Activated naive CD4-positive, alpha-beta T cell treated with anti-CD3 and anti-CD28 coated beads for 36 hours (primary cell): ENCODE results near the gene TUBB2A. TPM values are rescaled to one million over a fixed set of nuclear protein-coding genes. Genes with fewer than 3 reads are reported as not detected.
"Not testable (repeated sequence)": the region's sequence is repeated elsewhere in the genome, so short reads cannot be mapped to it uniquely, and the experiment has no call there.

Experiments
- CTCF ChIA-PET: fragments of 350-600 bp; sonication (Branson Sonifier 250); formaldehyde crosslinking; loops from one replicate; lab custom pipeline; 2021; ENCODE audit warnings: antibody characterized with exemption; lab: Charles Lee
- DNase-seq: peaks from one replicate; pipeline ENCODE4 v3.0.0-alpha.2; 2020
- H3K27ac Mint-ChIP-seq: one replicate; pipeline ENCODE4 v1.8.0; 2021; ENCODE audit warnings: mild to moderate bottlenecking, mixed read lengths
- H3K27me3 Mint-ChIP-seq: one replicate; pipeline ENCODE4 v1.8.0; 2021; ENCODE audit warnings: low read depth, mixed read lengths
- H3K36me3 Mint-ChIP-seq: one replicate; pipeline ENCODE4 v1.8.0; 2021; ENCODE audit warnings: low read depth, mixed read lengths
- H3K4me1 Mint-ChIP-seq: one replicate; pipeline ENCODE4 v1.8.0; 2021; ENCODE audit warnings: low read depth, mixed read lengths
- H3K4me3 Mint-ChIP-seq: one replicate; pipeline ENCODE4 v1.8.0; 2021; ENCODE audit warnings: mild to moderate bottlenecking, moderate library complexity, mixed read lengths
- H3K9me3 Mint-ChIP-seq: one replicate; pipeline ENCODE4 v1.8.0; 2021; ENCODE audit warnings: mixed read lengths
- intact Hi-C: fragments of 100-400 bp; cut with micrococcal nuclease; formaldehyde crosslinking; loops from one replicate; pipeline ENCODE4 v1.15.1; 2023
- total RNA-seq, 2 experiments: library from RNA; stranded (reverse); gene quantifications; one replicate each; pipeline ENCODE4 v1.2.3, GENCODE V29; 2021

The TUBB2A gene
- total RNA-seq, 2 experiments from 2014 or later, result 1.0 to 1.2 TPM

GRCh38 chr6:3162565-3163247, 5.4 kb upstream of the TUBB2A start:
- Mint-ChIP-seq H3K4me1 (peaks cover 24% of the 10 kb centered on the region), H3K36me3 (no peaks in the 10 kb centered on the region), H3K27me3 (peaks cover 23% of the 10 kb centered on the region), H3K27ac (no peak overlapping the region), H3K4me3 (peak overlapping the region; percentile 80), H3K9me3 (peaks cover 2% of the 10 kb centered on the region)
- CTCF ChIA-PET, result interaction anchor here (1.3 to 2.4 kb wide), 3 partner anchors 12 to 89 kb away, joined by 3 to 12 read pairs (median 8); no protein-coding TSS in a partner anchor
- intact Hi-C loops, result loop anchor here (1.0 to 2.0 kb wide), 4 partner anchors 36 to 94 kb away; partner anchors contain the start of gene RIPK1
- peak; percentile 57 for DNase-seq

GRCh38 chr6:3162067-3162497, 4.7 kb upstream of the TUBB2A start:
- no peak overlapping the region for H3K27ac Mint-ChIP-seq
- peak overlapping the region; percentile 8 for H3K4me3 Mint-ChIP-seq
- H3K4me1 Mint-ChIP-seq, result peaks cover 24% of the 10 kb centered on the region
- no peak for DNase-seq
- H3K9me3 Mint-ChIP-seq, result peaks cover 2% of the 10 kb centered on the region
- CTCF ChIA-PET, result interaction anchor here (1.3 to 2.4 kb wide), 3 partner anchors 12 to 90 kb away, joined by 3 to 12 read pairs (median 8); no protein-coding TSS in a partner anchor
- peaks cover 23% of the 10 kb centered on the region for H3K27me3 Mint-ChIP-seq
- intact Hi-C loops, result loop anchor here (1.0 to 2.0 kb wide), 4 partner anchors 35 to 94 kb away; partner anchors contain the start of gene RIPK1
- no peaks in the 10 kb centered on the region for H3K36me3 Mint-ChIP-seq

- DNase-seq, result peak; percentile 61
- CTCF ChIA-PET, result no interaction called here
- intact Hi-C loops, result no loop called here
- Mint-ChIP-seq H3K9me3 (peaks cover 2% of the 10 kb centered on the region), H3K4me3 (no peak overlapping the region), H3K36me3 (no peaks in the 10 kb centered on the region), H3K4me1 (peaks cover 27% of the 10 kb centered on the region), H3K27me3 (peaks cover 32% of the 10 kb centered on the region), H3K27ac (no peak overlapping the region)
These were observed 2.7 kb upstream of the TUBB2A start for GRCh38 chr6:3159805-3160781.

GRCh38 chr6:3156184-3157130, 887 bp downstream of the TUBB2A start:
- CTCF ChIA-PET, result interaction anchor here (0.7 to 1.3 kb wide), 4 partner anchors 9 to 52 kb away, joined by 3 to 6 read pairs (median 4); no protein-coding TSS in a partner anchor
- intact Hi-C loops, result loop anchor here (1.0 kb wide), 3 partner anchors 53 to 157 kb away; partner anchors contain the start of gene NQO2
- H3K4me3 Mint-ChIP-seq, result peak overlapping the region; percentile 74
- not testable (repeated sequence) for H3K9me3 Mint-ChIP-seq, H3K27ac Mint-ChIP-seq, H3K36me3 Mint-ChIP-seq
- H3K27me3 Mint-ChIP-seq, result peaks cover 15% of the 10 kb centered on the region
- DNase-seq, result peak; percentile 27
- peaks cover 16% of the 10 kb centered on the region for H3K4me1 Mint-ChIP-seq

GRCh38 chr6:3155416-3155815, 1.9 kb downstream of the TUBB2A start:
- H3K9me3 Mint-ChIP-seq, H3K27ac Mint-ChIP-seq, H3K4me3 Mint-ChIP-seq, H3K36me3 Mint-ChIP-seq, intact Hi-C loops, DNase-seq: not testable (repeated sequence)
- peaks cover 13% of the 10 kb centered on the region for H3K27me3 Mint-ChIP-seq
- peaks cover 15% of the 10 kb centered on the region for H3K4me1 Mint-ChIP-seq
- CTCF ChIA-PET, result interaction anchor here (1.2 kb wide), 1 partner anchor 96 kb away, joined by 3 read pairs; no protein-coding TSS in a partner anchor

GRCh38 chr6:3152689-3153088, 4.7 kb downstream of the TUBB2A start:
- no peak overlapping the region for H3K27ac Mint-ChIP-seq
- H3K36me3 Mint-ChIP-seq, result no peaks in the 10 kb centered on the region
- no peaks in the 10 kb centered on the region for H3K9me3 Mint-ChIP-seq
- no peak overlapping the region for H3K4me3 Mint-ChIP-seq
- CTCF ChIA-PET, result no interaction called here
- peaks cover 3% of the 10 kb centered on the region for H3K4me1 Mint-ChIP-seq
- DNase-seq, result no peak
- intact Hi-C loops, result no loop called here
- peaks cover 9% of the 10 kb centered on the region for H3K27me3 Mint-ChIP-seq

GRCh38 chr6:3151691-3152090, 5.7 kb downstream of the TUBB2A start:
- Mint-ChIP-seq H3K27ac (no peak overlapping the region), H3K4me3 (no peak overlapping the region), H3K9me3 (no peaks in the 10 kb centered on the region), H3K27me3 (peaks cover 6% of the 10 kb centered on the region), H3K36me3 (peaks cover 5% of the 10 kb centered on the region), H3K4me1 (peaks cover under 1% of the 10 kb centered on the region)
- intact Hi-C loops, result no loop called here
- CTCF ChIA-PET, result no interaction called here
- DNase-seq, result no peak

GRCh38 chr6:3147914-3148757, 9.2 kb downstream of the TUBB2A start:
- Mint-ChIP-seq H3K9me3 (no peaks in the 10 kb centered on the region), H3K27ac (no peak overlapping the region), H3K36me3 (peaks cover 5% of the 10 kb centered on the region), H3K4me1 (no peaks in the 10 kb centered on the region), H3K27me3 (no peaks in the 10 kb centered on the region), H3K4me3 (no peak overlapping the region)
- CTCF ChIA-PET, result interaction anchor here (1.3 to 2.4 kb wide), 4 partner anchors 9 to 103 kb away, joined by 3 to 7 read pairs (median 5); partner anchors contain the start of gene TUBB2A
- no peak for DNase-seq
- intact Hi-C loops, result no loop called here

GRCh38 chr6:3144571-3144970, 12.8 kb downstream of the TUBB2A start:
- intact Hi-C loops, result no loop called here
- peaks cover 7% of the 10 kb centered on the region for H3K36me3 Mint-ChIP-seq
- no peak for DNase-seq
- H3K27ac Mint-ChIP-seq, result no peak overlapping the region
- H3K4me1 Mint-ChIP-seq, result no peaks in the 10 kb centered on the region
- no peak overlapping the region for H3K4me3 Mint-ChIP-seq
- H3K9me3 Mint-ChIP-seq, result no peaks in the 10 kb centered on the region
- H3K27me3 Mint-ChIP-seq, result no peaks in the 10 kb centered on the region
- CTCF ChIA-PET, result interaction anchor here (0.6 kb wide), 1 partner anchor 56 kb away, joined by 6 read pairs; no protein-coding TSS in a partner anchor

GRCh38 chr6:3143158-3143557, 14.2 kb downstream of the TUBB2A start:
- CTCF ChIA-PET, result interaction anchor here (1.1 to 1.2 kb wide), 2 partner anchors 14 to 109 kb away, joined by 3 to 5 read pairs; partner anchors contain the start of gene TUBB2A
- DNase-seq, result no peak
- H3K27me3 Mint-ChIP-seq, result no peaks in the 10 kb centered on the region
- no peaks in the 10 kb centered on the region for H3K9me3 Mint-ChIP-seq
- no peak overlapping the region for H3K27ac Mint-ChIP-seq
- intact Hi-C loops, result no loop called here
- no peak overlapping the region for H3K4me3 Mint-ChIP-seq
- peaks cover 6% of the 10 kb centered on the region for H3K4me1 Mint-ChIP-seq
- peaks cover 10% of the 10 kb centered on the region for H3K36me3 Mint-ChIP-seq
